BE2C (cell line): ENCODE measurements around the gene EIF2D.

Experiments
- DNase-seq: peaks from one replicate; pipeline ENCODE4 v3.0.0-alpha.2; 2020
- H3K27me3 ChIP-seq: fragments of 250-450 bp; sonication (Bioruptor Pico); 2 replicates; pipeline ENCODE4 v1.5.1; 2020; ENCODE audit warnings: mild to moderate bottlenecking
- H3K36me3 ChIP-seq: fragments of 250-450 bp; sonication (Bioruptor Pico); 2 replicates; pipeline ENCODE4 v1.5.1; 2020; ENCODE audit warnings: mild to moderate bottlenecking
- H3K4me1 ChIP-seq: fragments of 250-450 bp; sonication (Bioruptor Pico); 2 replicates; pipeline ENCODE4 v1.5.1; 2020
- H3K4me3 ChIP-seq: 2 replicates; pipeline ENCODE4 v1.5.1; 2011; ENCODE audit warnings: low read depth, low read length
- H3K9me3 ChIP-seq: fragments of 250-450 bp; sonication (Bioruptor Pico); 2 replicates; pipeline ENCODE4 v1.5.1; 2020
- TF ChIP-seq, protein P1 (sequence below): IDR thresholded peaks from 2 replicates; pipeline ENCODE4 v1.5.1; 2012; ENCODE audit warnings: mild to moderate bottlenecking, low read depth, low read length

EIF2D gene

DNA sequence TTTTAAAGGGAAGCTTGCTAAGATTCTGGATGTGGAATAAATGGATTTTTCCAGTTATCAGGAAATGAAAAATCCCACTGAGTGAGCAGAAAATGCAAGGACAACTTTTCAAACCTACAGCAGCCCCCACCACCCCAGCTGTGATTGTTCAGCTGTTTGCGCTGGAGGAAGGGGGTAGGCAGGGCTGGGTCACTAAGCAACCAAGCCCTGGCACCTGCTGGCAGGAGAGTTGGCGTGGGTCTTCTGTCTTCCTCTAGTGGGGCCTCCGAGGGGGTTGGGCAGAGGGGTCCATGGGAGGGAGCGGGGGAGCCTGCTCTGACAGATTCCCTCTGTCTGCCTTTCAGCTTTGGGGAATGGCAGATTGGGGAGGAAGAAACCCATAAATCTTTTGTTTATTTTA is 45.3 kb downstream of the EIF2D start:
- Histone ChIP-seq H3K9me3 (no peaks in the 10 kb centered on the region), H3K27me3 (no peaks in the 10 kb centered on the region), H3K4me1 (no peaks in the 10 kb centered on the region), H3K36me3 (no peaks in the 10 kb centered on the region), H3K4me3 (no peak overlapping the region)
- DNase-seq: no peak
- TF ChIP-seq, protein P1, sequence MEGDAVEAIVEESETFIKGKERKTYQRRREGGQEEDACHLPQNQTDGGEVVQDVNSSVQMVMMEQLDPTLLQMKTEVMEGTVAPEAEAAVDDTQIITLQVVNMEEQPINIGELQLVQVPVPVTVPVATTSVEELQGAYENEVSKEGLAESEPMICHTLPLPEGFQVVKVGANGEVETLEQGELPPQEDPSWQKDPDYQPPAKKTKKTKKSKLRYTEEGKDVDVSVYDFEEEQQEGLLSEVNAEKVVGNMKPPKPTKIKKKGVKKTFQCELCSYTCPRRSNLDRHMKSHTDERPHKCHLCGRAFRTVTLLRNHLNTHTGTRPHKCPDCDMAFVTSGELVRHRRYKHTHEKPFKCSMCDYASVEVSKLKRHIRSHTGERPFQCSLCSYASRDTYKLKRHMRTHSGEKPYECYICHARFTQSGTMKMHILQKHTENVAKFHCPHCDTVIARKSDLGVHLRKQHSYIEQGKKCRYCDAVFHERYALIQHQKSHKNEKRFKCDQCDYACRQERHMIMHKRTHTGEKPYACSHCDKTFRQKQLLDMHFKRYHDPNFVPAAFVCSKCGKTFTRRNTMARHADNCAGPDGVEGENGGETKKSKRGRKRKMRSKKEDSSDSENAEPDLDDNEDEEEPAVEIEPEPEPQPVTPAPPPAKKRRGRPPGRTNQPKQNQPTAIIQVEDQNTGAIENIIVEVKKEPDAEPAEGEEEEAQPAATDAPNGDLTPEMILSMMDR: no peak

DNA sequence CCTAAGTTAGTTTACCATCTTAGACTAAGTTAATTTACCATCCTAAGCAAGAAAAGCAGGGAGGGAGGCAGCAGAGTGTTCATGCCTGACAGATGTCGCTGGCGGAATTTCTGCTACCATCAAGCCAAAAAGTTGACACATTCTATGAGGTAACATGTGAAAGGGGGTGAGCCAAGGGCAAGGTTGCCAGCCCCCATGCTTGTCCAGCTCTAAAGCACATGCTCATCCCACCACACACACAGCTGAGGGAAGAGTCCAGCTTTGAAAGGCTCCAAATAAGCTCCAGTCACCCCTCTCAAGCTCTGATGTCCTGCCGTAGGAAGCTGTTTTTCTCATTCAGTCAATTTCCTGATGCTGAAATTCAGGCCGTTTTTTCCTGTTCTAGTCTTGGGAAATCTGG is 46.3 kb downstream of the EIF2D start:
- DNase-seq: no peak
- H3K4me1 ChIP-seq: no peaks in the 10 kb centered on the region
- no peaks in the 10 kb centered on the region for H3K36me3 ChIP-seq
- no peaks in the 10 kb centered on the region for H3K27me3 ChIP-seq
- TF ChIP-seq, protein P1: no peak
- H3K4me3 ChIP-seq: no peak overlapping the region
- no peaks in the 10 kb centered on the region for H3K9me3 ChIP-seq

DNA sequence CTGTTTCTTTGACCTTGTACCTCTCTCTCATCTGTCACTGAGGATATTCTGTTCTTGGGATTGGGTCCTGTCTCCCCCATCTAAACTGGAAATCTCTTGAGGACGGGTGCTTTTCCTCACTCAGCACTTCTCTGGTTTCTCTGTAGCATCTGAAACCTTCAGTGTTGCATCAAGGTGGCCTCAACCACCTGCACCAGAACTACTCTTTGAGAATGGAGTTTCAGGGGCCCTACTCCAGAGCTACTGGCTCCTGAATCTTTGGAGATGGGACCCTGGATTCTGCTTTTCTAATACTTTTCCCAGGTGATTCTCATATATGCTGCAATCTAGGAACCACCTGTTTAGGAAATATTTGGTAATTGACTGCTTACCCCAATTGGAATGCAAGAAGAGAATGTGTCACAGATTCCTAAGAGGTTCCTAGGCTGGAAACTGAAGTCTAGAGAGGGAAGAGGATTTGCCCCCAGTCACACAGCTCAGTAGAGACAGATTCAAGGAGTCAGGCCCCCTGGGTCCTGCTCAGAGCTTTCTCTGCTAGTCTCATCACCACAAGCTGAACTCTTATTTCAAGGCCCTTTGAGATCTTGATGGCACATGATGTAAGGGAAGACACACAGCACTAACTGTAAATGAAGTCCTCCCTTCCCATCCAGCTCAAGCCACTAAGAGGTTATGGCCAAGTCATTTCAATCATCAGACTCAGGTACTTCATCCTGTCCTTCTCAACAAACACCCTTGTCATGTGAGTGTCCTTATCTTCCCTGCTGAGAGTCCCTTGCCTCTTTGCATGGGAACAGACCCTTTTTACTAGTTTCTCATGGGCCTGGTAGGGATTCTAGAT is 48.7 kb downstream of the EIF2D start:
- no peak overlapping the region for H3K4me3 ChIP-seq

DNA sequence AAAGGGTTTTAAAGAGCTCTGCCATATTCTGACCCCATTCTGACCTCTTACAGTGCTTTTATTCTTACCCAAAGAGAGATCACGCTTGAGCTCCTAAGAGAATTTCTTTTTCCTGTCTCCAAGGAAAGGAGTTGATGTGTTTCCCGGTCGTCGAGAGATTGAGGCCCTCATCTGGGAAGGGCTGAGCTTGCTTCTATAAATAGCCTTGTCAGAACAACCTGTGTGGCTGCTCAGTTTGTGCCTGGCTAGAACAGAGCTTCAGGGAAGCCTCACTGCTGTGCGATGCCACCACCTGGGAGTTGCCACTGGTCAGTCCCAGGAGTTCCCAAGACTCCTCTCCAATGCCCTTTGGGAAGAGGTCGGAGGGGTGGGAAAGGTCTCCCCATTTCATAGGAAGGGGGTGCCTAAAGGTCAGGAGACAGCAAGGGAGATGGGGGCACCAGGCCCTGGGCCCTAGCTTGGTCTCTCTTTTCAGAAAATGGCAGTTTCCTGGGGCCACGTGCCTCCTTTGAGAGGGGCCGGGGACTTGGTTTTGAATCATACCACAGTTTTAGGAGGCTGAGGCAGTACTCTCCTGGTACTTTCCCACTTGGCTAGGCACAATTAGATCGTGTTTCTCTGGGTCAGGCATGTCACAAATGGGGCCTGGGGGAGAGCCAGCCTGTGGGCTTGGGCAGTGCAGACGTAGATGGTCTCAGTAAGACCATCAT is 52.1 kb downstream of the EIF2D start:
- H3K36me3 ChIP-seq: no peaks in the 10 kb centered on the region
- peaks cover 6% of the 10 kb centered on the region for H3K27me3 ChIP-seq
- DNase-seq: no peak
- TF ChIP-seq, protein P1: no peak
- H3K9me3 ChIP-seq: no peaks in the 10 kb centered on the region
- no peaks in the 10 kb centered on the region for H3K4me1 ChIP-seq
- no peak overlapping the region for H3K4me3 ChIP-seq

More for the DNA sequence above, 48.7 kb downstream of the EIF2D start:
- TF ChIP-seq, protein P1: no peak
- no peaks in the 10 kb centered on the region for H3K4me1 ChIP-seq
- H3K36me3 ChIP-seq: no peaks in the 10 kb centered on the region
- DNase-seq: no peak
- no peaks in the 10 kb centered on the region for H3K27me3 ChIP-seq
- H3K9me3 ChIP-seq: no peaks in the 10 kb centered on the region

DNA sequence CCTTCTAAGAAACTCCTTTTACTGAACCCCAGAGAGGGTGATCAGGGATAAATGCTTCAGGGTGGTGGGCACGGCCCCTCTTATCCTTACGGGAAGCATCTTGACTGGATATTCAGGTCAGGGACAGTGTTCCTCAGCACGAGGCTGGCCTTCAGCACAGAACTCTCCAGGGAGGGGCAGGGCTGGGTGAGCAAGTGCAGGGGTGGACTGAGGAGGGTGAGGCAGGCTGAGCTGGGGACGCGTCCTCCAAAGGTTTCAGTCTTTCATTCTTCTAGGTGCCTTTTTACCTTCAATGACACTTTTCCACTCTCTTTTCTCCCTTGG is 52.6 kb downstream of the EIF2D start:
- Histone ChIP-seq H3K9me3 (no peaks in the 10 kb centered on the region), H3K4me1 (no peaks in the 10 kb centered on the region), H3K27me3 (peaks cover 6% of the 10 kb centered on the region), H3K4me3 (no peak overlapping the region), H3K36me3 (no peaks in the 10 kb centered on the region)
- TF ChIP-seq, protein P1: no peak
- no peak for DNase-seq
